ENCODE results near the gene POGZ.
"Not testable (repeated sequence)": the region's sequence is repeated elsewhere in the genome, so short reads cannot be mapped to it uniquely, and the experiment has no call there.

Gene POGZ

DNA sequence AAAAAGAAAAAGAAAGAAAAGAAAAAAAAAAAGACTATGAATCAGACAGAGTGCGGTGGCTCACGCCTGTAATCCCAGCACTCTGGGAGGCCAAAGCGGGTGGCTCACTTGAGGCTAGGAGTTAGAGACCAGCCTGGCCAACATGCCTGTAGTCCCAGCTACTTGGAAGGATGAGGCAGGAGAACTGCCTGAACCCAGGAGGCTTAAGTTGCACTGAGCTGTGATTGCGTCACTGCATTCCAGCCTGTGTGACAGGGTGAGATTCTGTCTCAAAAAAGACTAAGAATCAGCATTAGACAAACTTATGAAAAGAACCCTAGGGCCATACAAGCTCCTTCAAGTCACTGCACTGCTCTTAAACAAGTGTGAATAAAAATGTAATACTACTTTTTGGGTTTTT is 43.1 kb downstream of the POGZ start:
- no peak for DNase-seq

DNA sequence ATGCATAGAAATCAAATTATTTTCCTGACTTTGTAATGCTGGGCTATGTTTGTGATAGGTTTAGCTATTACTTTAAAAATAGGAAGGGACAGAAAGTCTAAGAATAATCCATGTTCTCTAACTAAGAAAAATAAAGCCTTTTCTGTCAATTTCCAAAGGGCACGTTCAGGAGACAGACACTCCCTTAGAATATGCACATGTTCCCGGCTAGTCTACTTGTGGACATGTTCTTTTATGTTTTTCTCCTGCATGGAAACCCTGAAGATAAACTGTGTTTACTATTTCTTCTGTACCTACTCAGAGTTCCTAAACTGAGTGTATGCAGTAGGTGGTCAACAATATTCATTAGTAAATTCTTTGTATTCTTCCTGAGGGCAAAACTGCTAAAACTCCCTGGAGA is 47.4 kb downstream of the POGZ start:
- DNase-seq, result no peak

DNA sequence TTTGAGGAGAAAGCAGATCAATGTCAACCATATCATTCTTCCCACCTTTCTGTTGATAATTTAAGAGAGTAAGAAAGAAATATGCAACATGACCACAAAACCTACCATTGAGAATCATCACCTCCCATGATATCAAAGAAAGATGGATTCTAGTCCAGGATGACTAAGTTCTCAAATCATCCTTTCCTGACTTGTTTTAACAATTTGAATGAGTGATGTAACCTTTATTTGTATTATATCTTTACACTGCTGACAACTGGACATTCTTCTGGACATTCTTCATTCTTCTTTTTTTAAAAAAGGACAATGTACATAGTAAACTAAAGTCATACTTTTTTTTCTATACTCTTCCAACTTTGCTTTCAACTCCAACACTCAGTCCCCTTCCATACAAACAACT is 50.4 kb downstream of the POGZ start:
- DNase-seq, result no peak

DNA sequence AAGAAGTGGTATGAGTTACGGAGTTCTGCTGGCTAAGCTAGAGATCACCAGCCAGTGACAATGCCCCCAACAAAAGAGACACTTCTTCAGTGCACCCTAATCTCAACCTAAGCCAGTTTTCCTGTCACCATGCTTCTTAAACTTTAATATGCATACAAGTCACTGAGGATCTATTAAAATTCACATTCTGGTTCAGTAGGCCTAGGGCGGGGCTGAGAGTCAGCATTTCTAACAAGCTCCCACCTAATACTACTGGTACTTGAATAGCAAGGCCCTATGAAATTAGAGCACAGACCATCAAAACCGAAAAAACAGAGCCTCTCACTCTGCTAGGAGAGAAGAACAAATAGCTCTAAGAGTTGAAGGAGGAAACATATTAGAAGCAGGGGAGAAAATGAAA is 52.0 kb downstream of the POGZ start:
- no peak for DNase-seq

DNA sequence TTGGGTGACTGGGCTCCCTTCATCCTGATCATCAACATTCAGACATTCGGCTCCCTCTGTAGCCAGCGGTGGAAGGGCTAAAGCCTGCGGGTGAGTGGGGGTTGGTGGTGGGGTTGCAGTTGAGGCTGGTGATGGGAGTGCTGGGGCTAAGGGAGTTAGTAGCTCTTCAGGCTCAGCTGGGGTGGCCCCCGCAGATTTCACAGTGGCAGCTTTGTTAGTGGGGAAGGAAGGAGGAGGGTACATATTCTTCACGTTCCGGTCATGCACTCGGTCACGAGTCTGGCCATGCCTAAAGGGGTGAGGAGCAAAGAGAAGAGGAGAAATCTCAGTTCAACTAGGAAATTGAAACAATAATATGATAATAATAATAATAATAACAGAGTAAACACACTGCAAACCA is 53.1 kb downstream of the POGZ start:
- DNase-seq, result no peak

DNA sequence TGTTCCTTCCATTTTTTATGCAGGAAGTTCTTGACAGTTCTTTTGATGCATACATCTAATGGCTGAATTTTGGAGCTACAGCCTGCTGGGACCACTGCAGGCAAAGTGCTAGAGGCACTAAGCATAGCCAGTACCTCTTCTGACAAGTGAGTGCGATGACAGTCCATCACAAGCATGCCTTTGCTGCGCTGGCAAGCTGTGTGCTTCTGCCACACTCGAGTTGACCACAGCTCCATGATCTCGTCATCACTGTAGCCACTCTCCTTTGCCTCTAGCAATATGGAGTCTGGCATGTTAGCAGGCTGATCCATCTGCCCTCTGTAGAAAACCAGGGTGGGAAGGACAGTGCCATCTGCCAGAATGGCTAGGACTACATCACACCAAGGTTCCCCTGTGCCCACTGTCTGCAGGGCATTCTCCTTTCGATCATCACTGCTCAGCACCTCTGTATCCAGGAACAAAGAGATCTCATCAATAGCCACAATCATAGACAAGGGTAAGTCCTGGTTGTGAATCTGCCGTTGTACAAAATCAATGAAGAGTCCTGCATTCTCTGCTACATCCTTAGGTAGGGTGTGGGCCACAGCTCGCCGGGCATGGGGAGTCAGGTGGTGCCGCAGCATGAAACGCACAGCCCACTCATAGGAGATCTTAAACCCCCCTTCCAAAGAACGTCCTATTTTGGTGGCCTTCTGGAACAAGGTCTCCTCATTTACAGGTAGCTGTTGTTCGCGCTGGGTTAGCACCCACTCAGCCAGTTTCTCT is 53.9 kb downstream of the POGZ start:
- no peak for DNase-seq

DNA sequence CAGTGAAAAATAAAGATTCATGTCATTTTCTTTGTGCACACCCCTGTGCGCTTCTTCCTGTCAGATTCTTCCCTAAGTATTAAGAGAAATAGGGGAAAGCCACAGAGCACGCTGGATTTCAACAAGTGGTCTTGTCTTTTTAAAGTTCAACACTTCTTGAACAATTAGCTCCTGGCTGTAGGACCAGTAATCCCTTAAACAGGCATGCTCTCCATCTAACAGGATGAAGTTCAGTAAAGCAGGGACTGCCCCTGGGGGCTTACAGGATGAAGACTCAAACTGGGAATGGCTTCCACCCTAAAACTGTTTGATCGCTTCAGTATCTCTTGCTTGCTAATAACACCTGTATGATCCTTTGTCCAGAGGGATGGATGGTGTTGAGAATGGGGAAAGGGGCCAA is 55.7 kb downstream of the POGZ start:
- no peak for DNase-seq

DNA sequence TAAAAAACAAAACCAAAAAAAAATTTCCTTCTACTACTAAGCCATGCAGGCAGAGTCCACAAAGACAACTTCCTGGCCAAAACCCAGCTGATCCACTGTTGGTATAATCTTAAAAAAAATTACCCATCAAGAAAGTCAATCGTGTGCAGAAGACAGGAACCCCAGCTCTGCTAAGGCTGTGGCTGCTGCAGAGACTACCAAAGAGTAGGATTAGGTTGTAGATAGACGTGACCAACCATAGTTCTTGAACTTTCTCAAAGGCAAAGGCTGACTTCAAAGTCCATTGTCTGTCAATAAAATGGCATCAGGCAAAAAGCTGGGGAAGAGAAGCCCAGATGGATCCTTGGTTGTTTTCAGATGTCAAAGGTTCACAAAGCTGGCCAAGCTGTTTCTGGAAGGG is 56.5 kb downstream of the POGZ start:
- no peak for DNase-seq

DNA sequence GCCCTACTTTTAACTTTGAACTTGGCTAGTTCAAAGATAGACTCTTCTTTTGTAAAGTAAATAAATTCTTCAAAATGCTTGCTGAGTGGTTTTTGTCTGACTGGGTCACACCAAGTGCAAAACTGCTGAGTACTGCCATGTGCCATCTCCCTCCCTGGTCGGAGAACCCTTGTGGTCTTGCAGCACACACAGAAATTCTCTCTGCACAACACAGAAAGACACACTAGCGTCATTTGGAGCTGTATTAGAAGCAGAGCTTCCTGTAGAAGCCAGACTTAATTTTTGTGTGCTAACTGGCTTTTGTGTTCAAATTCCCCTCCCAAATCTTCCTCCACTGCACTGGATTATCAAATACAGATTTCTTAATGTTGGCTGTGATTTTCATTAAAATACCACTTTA is 57.4 kb downstream of the POGZ start:
- no peak for DNase-seq

DNA sequence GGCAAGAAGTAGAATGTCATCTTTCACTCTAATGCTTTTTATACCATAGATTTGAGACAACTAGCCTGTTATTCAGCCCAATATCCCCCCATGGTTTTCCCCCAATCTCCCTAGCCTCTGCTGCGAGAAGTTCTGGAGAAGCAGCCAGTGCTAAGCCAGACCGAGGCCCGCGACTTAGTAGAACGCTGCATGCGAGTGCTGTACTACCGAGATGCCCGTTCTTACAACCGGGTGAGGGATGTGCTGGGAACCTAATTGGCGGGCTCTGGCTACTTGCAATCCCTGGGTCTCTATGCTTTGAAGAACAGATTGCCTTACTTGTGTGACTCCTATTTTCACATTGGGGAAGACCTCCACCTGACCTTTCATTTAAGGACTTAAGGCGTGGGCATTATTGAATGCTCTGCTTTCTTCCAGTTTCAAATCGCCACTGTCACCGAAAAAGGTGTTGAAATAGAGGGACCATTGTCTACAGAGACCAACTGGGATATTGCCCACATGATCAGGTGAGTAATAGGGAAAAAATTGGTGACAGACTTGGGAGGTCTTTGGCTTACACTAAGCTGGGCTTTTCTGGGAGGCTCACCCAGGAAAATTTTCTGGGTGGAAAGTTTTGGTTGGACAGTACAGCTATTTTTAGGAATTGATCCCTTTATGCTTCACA is 58.0 kb downstream of the POGZ start:
- DNase-seq, result no peak

DNA sequence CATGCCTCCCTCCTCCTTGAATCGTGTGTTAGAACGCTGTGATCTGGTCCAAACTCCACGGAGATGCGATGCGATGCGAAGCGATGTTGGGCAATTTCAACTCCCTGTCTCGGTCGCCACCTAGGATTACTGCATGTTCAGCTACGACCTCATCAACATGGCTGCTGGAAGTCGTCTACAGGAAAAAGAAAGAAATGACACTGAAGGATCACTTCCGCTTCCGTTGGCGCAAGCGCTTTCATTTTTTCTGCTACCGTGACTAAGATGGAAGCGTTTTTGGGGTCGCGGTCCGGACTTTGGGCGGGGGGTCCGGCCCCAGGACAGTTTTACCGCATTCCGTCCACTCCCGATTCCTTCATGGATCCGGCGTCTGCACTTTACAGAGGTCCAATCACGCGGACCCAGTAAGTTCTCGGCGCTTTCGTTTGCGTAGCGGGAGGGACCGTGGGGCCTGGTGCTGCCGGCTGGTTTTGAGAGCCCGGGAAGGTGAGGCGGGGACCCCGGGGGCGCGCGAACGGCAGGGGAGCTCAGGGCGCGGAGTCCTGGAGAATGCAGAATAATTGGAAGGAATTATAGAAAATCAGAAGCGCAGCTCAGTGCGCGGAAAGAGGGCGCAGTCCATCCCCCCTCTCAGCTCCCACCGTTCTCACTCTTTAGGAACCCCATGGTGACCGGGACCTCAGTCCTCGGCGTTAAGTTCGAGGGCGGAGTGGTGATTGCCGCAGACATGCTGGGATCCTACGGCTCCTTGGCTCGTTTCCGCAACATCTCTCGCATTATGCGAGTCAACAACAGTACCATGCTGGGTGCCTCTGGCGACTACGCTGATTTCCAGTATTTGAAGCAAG is 59.7 kb downstream of the POGZ start, which contains the start of gene PSMB4:
Gene PSMB4, plus strand, starts transcription at position 250 of the 848 bp plus-strand sequence. Its CDS starts 15 bp downstream, at position 265.
- peak; percentile 48 to 64 (median 64) for DNase-seq

DNA sequence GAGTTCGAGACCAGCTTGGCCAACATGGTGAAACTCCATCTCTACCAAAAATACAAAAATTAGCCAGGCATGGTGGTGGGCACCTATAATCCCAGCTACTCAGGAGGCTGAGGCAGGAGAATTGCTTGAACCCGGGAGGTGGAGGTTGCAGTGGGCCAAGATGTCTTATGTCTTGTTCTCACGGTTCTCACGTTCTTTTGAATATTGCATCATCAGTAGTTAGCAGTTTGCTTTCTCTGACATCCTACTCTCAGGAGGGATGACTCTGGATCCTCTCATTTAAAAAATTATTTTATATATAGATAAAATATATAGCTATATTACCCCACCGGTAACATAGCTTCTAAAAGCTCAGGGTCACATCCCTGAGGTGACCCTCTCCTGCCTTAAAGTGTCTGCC is 63.0 kb downstream of the POGZ start:
- not testable (repeated sequence) for DNase-seq

DNA sequence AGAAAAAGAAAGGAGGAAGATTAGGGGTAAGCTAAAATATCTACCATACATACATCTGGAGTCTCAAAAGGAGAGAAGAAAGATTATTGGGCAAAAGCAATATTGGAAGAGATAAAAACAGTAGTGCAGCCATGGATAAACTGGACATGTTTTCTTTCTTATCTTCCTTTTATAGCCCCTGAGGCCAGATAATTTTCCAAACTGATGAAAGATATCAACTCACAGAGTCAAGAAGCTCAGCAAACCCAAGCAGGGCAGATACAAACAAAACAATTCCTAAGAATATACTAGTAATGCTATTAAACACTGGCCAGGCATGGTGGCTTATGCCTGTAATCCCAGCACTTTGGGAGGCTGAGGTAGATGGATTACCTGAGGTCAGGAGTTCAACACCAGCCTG is 65.7 kb downstream of the POGZ start:
- DNase-seq, result no peak

DNA sequence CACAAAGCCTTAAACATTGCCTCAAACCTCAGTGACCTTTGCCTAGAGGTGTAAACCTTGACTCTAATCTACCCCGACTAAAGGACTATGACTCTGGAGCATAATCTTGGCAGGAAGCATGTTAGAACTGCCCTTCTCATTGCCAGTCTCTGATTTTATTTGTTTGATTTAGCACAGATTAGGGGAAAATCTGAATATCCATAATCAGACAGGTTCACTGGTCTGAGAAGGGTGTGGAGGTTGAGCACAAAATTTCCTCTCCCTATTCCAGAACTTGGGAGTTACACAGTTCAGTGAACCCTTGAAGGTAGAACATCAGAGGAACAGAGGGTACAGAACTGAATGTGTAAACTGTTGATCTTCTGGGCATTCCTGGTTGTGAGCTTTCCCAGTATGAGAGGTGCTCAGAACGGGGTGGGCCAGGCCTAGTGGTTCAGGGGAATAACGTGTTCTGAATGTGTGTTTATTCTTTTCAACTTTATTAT is 68.2 kb downstream of the POGZ start:
- no peak for DNase-seq

DNA sequence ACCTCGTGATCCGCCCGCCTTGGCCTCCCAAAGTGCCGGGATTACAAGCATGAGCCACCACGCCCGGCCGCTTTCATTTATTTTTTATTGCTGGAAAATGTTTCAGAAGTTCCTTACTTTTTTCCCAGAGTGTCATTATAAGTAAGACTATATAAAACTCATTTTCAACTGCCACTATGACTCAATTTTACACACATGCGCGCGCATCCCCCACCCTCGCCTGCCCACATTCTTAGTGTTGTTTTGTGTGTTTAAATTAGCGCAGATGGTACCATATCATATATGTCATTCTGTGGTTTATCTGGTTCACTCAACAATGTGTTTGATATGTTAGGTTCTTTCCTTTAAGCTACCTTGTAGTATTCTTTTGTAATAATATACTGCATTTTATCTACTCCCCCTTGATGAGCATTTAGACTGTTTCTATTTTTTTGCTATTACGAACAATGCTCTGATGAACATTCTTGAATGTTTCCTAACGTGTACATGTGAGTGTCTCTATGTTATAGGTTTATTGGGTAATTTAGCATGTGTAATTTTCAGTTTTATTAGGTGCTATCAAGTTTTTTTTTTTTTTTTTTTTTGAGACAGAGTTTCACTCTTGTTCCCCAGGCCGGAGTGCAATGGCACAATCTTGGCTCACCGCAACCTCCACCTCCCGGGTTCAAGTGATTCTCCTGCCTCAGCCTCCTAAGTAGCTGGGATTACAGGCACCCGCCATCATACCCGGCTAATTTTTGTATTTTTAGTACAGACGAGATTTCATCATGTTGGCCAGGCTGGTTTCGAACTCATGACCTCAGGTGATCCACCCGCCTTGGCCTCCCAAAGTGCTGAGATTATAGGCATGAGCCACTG is 68.8 kb downstream of the POGZ start:
- DNase-seq, result not testable (repeated sequence)

DNA sequence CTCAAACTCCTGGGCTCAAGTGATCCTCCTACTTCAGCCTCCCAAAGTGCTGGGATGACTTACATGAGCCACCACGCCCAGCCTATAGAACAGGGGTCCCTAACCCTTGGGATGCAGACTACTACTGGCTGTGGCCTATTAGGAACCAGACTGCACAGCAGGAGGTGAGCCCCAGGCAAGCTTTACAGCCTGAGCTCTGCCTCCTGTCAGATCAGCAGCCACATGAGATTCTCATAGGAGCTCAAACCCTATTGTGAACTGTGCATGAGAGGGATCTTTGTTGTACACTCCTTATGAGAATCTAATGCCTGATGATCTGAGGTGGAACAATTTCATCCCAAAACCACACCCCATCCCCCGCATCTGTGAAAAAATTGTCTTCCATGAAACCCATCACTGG is 73.3 kb downstream of the POGZ start:
- DNase-seq, result no peak

DNA sequence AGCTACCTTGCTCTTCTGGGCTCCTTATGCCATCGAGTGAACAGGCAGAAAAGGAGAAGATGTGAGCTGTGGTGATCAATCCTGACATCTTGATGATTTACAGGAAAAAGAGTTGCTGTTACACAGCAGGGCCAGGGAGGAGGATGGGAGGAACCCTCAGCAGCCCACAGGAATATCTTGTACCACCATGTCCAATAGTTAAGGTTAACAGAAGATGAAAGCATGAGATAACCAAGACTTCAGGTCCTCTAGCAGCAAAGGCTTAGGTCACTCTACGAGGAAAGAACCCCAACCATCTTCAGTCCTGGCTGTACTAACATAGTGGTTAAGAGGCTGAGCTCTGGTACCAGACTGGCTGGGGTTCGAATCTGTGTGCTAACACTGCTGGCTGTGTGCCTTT is 74.7 kb downstream of the POGZ start:
- no peak for DNase-seq

DNA sequence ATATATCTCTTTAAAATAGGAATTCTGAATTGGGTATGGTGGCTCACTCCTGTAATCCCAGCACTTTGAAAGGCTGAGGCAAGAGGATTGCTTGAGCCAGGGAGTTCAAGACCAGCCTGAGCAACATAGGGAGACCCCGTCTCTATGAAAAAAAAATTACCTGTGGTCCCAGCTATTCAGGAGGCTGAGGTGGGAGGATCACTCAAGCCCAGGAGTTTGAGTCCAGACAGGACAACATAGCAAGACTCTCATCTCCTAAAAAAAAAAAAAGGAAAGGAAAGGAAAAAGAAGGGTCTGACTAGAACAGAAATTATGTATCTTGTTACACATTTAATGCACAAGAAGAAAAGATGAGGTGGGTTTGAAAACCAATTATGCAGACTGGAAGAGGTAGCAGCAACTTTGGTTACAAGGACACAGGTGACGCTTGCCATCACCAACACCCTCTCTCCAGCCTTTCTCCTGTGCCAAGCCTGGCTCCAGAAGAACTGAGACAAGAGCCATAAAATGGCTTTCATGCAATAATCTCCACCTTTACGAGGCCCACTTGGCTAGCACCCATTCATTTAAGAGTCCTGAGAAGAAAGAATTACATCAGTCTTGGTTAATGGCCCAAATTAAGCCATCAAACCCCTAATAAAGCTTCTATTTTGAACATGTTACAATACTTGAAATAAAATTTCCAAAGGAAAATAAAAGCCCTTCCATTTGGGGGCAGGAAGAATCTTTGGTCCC is 82.0 kb downstream of the POGZ start:
- no peak for DNase-seq

DNA sequence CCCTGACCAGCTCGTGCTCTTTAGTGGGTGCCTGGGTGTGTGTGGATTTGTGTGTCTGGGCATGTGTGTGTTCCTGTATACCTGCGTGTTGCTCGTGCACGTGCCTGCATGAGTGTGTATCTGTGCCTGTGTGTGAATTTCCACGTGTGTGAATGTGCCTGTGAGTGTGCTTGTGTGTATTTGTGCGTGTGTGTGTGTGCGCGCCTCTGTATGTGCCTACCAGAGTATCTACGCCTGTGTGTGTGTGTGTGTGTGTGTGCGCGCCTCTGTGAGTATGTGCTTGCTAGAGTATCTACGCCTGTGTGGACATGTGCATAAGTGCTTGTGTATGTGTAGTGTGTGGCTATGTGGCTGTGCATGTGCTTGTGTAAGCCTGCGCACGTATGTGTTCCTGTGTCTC is 86.1 kb downstream of the POGZ start:
- no peak for DNase-seq

DNA sequence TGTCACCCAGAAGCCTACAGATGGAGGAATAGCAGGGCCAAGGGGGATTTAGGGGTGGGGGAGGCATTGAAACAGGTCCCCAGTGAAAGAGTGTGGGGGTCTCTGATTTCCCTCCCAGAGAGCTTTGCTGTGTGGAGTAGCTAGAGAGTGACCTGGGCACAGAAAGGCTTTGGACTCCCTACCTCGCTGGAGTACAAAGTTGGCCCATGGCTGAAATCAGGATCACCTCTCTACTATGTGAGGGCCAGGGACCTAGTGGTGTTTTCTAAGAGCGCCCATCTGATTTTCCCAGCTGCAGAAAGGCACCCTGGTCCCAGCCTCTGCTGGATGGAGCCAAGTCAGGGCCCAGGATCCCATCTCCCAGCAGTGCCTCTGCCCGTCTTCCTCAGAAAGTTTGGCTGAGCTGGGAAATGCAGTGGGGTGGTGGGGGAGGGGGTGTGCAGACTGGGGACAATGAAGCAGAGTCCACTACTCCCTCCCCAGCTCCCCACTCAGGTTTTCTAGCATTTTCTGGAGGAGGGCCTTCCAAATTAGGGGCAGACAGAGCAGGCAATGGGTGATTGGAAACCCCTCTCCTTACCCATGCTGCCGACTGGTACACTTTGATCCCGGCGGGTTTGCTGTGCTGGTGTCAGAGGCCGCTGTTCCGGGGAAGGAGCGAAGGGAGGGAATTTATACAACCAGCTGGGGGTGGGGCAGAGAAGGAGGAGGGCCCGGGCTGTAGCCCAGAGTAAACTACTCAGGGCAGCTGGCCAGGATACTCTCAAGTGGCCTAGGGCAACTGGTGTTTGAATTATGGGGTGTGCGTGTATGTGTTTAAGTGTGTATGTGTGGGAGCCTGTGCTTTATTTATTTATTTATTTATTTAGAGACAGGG is 87.0 kb downstream of the POGZ start, which contains the start of gene SELENBP1:
Gene SELENBP1, minus strand, starts transcription at position 648 of the 877 bp plus-strand sequence. Its CDS starts 64 bp downstream, at position 584.
- DNase-seq, result no peak
